Mesenchymal stem cell (in vitro differentiated cells and primary cell): ENCODE results near the gene GYPE.
"Not testable (repeated sequence)": the region's sequence is repeated elsewhere in the genome, so short reads cannot be mapped to it uniquely, and the experiment has no call there.

Experiments
- DNase-seq: peaks from one replicate; pipeline ENCODE4 v3.0.0-alpha.2; 2013
- H2AFZ ChIP-seq: one replicate; pipeline ENCODE4 v1.6.1; 2013; ENCODE audit warnings: low read depth, mild to moderate bottlenecking, control low read depth, inconsistent platforms, low read length, moderate library complexity
- H2AK5ac ChIP-seq: 2 replicates; pipeline ENCODE4 v1.6.1; 2013; ENCODE audit warnings: low read length, moderate library complexity, mild to moderate bottlenecking, inconsistent platforms; ENCODE audit not compliant: severe bottlenecking
- H2BK120ac ChIP-seq: one replicate; pipeline ENCODE4 v1.6.1; 2013; ENCODE audit warnings: low read depth, mild to moderate bottlenecking, inconsistent platforms, low read length, moderate library complexity
- H2BK12ac ChIP-seq, 2 experiments: one replicate each; pipeline ENCODE4 v1.6.1; 2013; ENCODE audit warnings: inconsistent platforms in 2 of 2, low read length in 2 of 2, mild to moderate bottlenecking in 2 of 2, moderate library complexity in 2 of 2, control low read depth in 1 of 2
- H2BK15ac ChIP-seq: one replicate; pipeline ENCODE4 v1.6.1; 2013; ENCODE audit warnings: mild to moderate bottlenecking, low read depth, inconsistent platforms; ENCODE audit not compliant: poor library complexity, severe bottlenecking
- H2BK5ac ChIP-seq: 2 replicates; pipeline ENCODE4 v1.6.1; 2013; ENCODE audit warnings: low read depth, mild to moderate bottlenecking, low read length, control low read depth, inconsistent platforms; ENCODE audit not compliant: poor library complexity, severe bottlenecking
- H3K14ac ChIP-seq, 2 experiments: one replicate each; pipeline ENCODE4 v1.6.1; 2013; ENCODE audit warnings: inconsistent platforms in 2 of 2, low read length in 2 of 2, control low read depth in 1 of 2, mild to moderate bottlenecking in 1 of 2, moderate library complexity in 1 of 2
- H3K18ac ChIP-seq, 2 experiments: one replicate each; pipeline ENCODE4 v1.6.1; 2013; ENCODE audit warnings: inconsistent platforms in 2 of 2, low read length in 2 of 2, control low read depth in 1 of 2, low read depth in 1 of 2, mild to moderate bottlenecking in 1 of 2
- H3K23ac ChIP-seq, 2 experiments: one replicate each; pipeline ENCODE4 v1.6.1; 2013; ENCODE audit warnings: inconsistent platforms in 2 of 2, low read length in 2 of 2, mild to moderate bottlenecking in 2 of 2, moderate library complexity in 2 of 2, control low read depth in 1 of 2
- H3K27ac ChIP-seq: 2 replicates; pipeline ENCODE4 v1.5.1; 2013; ENCODE audit warnings: mild to moderate bottlenecking, moderate library complexity, low read length, control low read depth, inconsistent platforms; ENCODE audit not compliant: poor library complexity, severe bottlenecking
- H3K27me3 ChIP-seq, 2 experiments: 2 replicates each; pipeline versions ENCODE4 v1.6.1 to v1.7.0; 2013; ENCODE audit warnings: low read length in 2 of 2, mild to moderate bottlenecking in 2 of 2, moderate library complexity in 2 of 2, control low read depth in 1 of 2, inconsistent platforms in 1 of 2; ENCODE audit not compliant: control insufficient read depth in 1 of 2, insufficient read depth in 1 of 2
- H3K36me3 ChIP-seq, 2 experiments: 2 replicates each; pipeline versions ENCODE4 v1.6.1 to v1.7.0; 2013; ENCODE audit warnings: low read length in 2 of 2, control low read depth in 1 of 2, inconsistent platforms in 1 of 2, low read depth in 1 of 2, mild to moderate bottlenecking in 1 of 2; ENCODE audit not compliant: insufficient read depth in 2 of 2, control insufficient read depth in 1 of 2
- H3K4ac ChIP-seq, 2 experiments: one replicate each; pipeline ENCODE4 v1.6.1; 2013; ENCODE audit warnings: inconsistent platforms in 2 of 2, low read length in 2 of 2, mild to moderate bottlenecking in 2 of 2, moderate library complexity in 2 of 2, control low read depth in 1 of 2, low read depth in 1 of 2
- H3K4me1 ChIP-seq: 2 replicates; pipeline ENCODE4 v1.6.1; 2013; ENCODE audit warnings: low read depth, low read length, control low read depth; ENCODE audit not compliant: control insufficient read depth, insufficient read depth
- H3K4me2 ChIP-seq: 2 replicates; pipeline ENCODE4 v1.6.1; 2013; ENCODE audit warnings: low read length, mild to moderate bottlenecking, inconsistent platforms; ENCODE audit not compliant: poor library complexity, severe bottlenecking
- H3K4me3 ChIP-seq, 2 experiments: 2 replicates each; pipeline versions ENCODE4 v1.5.1 to v1.7.0; 2013; ENCODE audit warnings: low read length in 2 of 2, mild to moderate bottlenecking in 2 of 2, control low read depth in 1 of 2, low read depth in 1 of 2; ENCODE audit not compliant: insufficient read depth in 1 of 2
- H3K79me1 ChIP-seq: replicated peaks from 2 replicates; pipeline ENCODE4 v1.6.1; 2013; ENCODE audit warnings: mild to moderate bottlenecking, control low read depth, low read length, inconsistent platforms; ENCODE audit not compliant: poor library complexity, severe bottlenecking
- H3K9ac ChIP-seq: 2 replicates; pipeline ENCODE4 v1.7.0; 2013; ENCODE audit warnings: mild to moderate bottlenecking, low read length, moderate library complexity
- H3K9me3 ChIP-seq: 2 replicates; pipeline ENCODE4 v1.7.0; 2013; ENCODE audit warnings: mild to moderate bottlenecking, low read length; ENCODE audit not compliant: control insufficient read depth
- H4K8ac ChIP-seq: one replicate; pipeline ENCODE4 v1.6.1; 2013; ENCODE audit warnings: inconsistent platforms, mild to moderate bottlenecking, low read length, moderate library complexity
- H4K91ac ChIP-seq: one replicate; pipeline ENCODE4 v1.6.1; 2013; ENCODE audit warnings: mild to moderate bottlenecking, low read length, inconsistent platforms
- WGBS: methylation state at CpG from one replicate; pipeline ENCODE4 v1.1.7; 2013; ENCODE audit warnings: mixed read lengths; 5-methylcytosine and 5-hydroxymethylcytosine counted together

GYPE gene

GRCh38 chr4:143921181-143921580 lies 15.8 kb upstream of the GYPE start:
- H4K91ac ChIP-seq: no peak overlapping the region
- H2BK15ac ChIP-seq: no peak overlapping the region
- DNase-seq: no peak
- no peaks in the 10 kb centered on the region for H3K9me3 ChIP-seq
- no peak overlapping the region for H2AFZ ChIP-seq
- WGBS: 94% methylated on average over 6 of the region's 6 CpGs
- no peak overlapping the region for H2BK120ac ChIP-seq
- H3K14ac ChIP-seq: no peak overlapping the region
- no peaks in the 10 kb centered on the region for H3K79me1 ChIP-seq
- H2AK5ac ChIP-seq: no peak overlapping the region
- H3K9ac ChIP-seq: no peak overlapping the region
- H3K4me3 ChIP-seq: no peak overlapping the region
- H3K27ac ChIP-seq: no peak overlapping the region
- no peak overlapping the region for H3K23ac ChIP-seq
- no peaks in the 10 kb centered on the region for H3K27me3 ChIP-seq
- H2BK5ac ChIP-seq: no peak overlapping the region
- H3K4ac ChIP-seq: no peak overlapping the region
- H3K18ac ChIP-seq: no peak overlapping the region
- no peaks in the 10 kb centered on the region for H3K4me1 ChIP-seq
- H2BK12ac ChIP-seq: no peak overlapping the region
- no peak overlapping the region for H4K8ac ChIP-seq
- H3K4me2 ChIP-seq: no peak overlapping the region
- H3K36me3 ChIP-seq: no peaks in the 10 kb centered on the region

DNA sequence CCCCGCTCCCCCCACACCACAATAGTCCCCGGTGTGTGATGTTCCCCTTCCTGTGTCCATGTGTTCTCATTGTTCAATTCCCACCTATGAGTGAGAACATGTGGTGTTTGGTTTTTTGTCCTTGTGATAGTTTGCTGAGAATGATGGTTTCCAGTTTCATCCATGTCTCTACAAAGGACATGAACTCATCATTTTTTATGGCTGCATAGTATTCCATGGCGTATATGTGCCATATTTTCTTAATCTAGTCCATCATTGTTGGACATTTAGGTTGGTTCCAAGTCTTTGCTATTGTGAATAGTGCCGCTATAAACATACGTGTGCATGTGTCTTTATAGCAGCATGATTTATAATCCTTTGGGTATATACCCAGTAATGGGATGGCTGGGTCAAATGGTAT lies 11.1 kb upstream of the GYPE start:
- H3K9ac ChIP-seq, H2AFZ ChIP-seq: not testable (repeated sequence)

GRCh38 chr4:143912478-143912877 lies 7.1 kb upstream of the GYPE start:
- H3K4ac ChIP-seq, H4K91ac ChIP-seq, H3K36me3 ChIP-seq, H3K23ac ChIP-seq, H3K79me1 ChIP-seq, DNase-seq, H4K8ac ChIP-seq, H2AFZ ChIP-seq, H3K4me1 ChIP-seq, H2BK120ac ChIP-seq, H3K14ac ChIP-seq, H3K27me3 ChIP-seq, H2AK5ac ChIP-seq, H3K27ac ChIP-seq, H3K4me2 ChIP-seq, H3K18ac ChIP-seq, H2BK12ac ChIP-seq, H2BK15ac ChIP-seq, H2BK5ac ChIP-seq, H3K9me3 ChIP-seq: not testable (repeated sequence)
- Histone ChIP-seq H3K9ac (peak overlapping the region; percentile 83), H3K4me3 (peak overlapping the region in 1 of 2 experiments; percentile 77)
- WGBS: 63% methylated on average over 1 of the region's 2 CpGs

More for the DNA sequence above, 11.1 kb upstream of the GYPE start:
- not testable (repeated sequence) for H3K27ac ChIP-seq, H2AK5ac ChIP-seq, H3K4ac ChIP-seq, H3K9me3 ChIP-seq, H3K4me2 ChIP-seq, DNase-seq, H3K18ac ChIP-seq, H3K14ac ChIP-seq, H3K27me3 ChIP-seq, H4K91ac ChIP-seq, H4K8ac ChIP-seq, H2BK15ac ChIP-seq, H3K4me1 ChIP-seq, H2BK12ac ChIP-seq, H3K23ac ChIP-seq, H2BK120ac ChIP-seq, H3K36me3 ChIP-seq, H3K79me1 ChIP-seq, H3K4me3 ChIP-seq, H2BK5ac ChIP-seq
- WGBS: no CpG with 5 or more reads among the region's 5 CpGs

GRCh38 chr4:143911528-143912417 lies 6.4 kb upstream of the GYPE start:
- not testable (repeated sequence) for H3K4ac ChIP-seq

More at GRCh38 chr4:143911528-143912417, 6.4 kb upstream of the GYPE start:
- not testable (repeated sequence) for H3K9me3 ChIP-seq, H3K27me3 ChIP-seq, H3K14ac ChIP-seq, H3K36me3 ChIP-seq, H2BK15ac ChIP-seq, H2AK5ac ChIP-seq, H3K27ac ChIP-seq, H2BK120ac ChIP-seq, H3K4me1 ChIP-seq, H2BK12ac ChIP-seq, H2AFZ ChIP-seq, H3K23ac ChIP-seq, H2BK5ac ChIP-seq, H3K4me2 ChIP-seq, H3K79me1 ChIP-seq, H4K8ac ChIP-seq, H4K91ac ChIP-seq, DNase-seq, H3K18ac ChIP-seq
- peak overlapping the region; percentile 83 for H3K9ac ChIP-seq
- peak overlapping the region in 1 of 2 experiments; percentile 77 for H3K4me3 ChIP-seq
- WGBS: 95% methylated on average over 55 of the region's 59 CpGs
